SKM-1 treated with dmso at 0.1 percent for 144 hours (cell line): Measurements from ENCODE around the gene DENND1A.
A peak's percentile ranks its signal among the peaks of the same experiment; 100 is the strongest.

Source experiments
- DNase-seq: peaks from one replicate; lab custom pipeline; 2025; ENCODE audit not compliant: unreplicated experiment; lab: John Stamatoyannopoulos, UW

Gene DENND1A

DNA sequence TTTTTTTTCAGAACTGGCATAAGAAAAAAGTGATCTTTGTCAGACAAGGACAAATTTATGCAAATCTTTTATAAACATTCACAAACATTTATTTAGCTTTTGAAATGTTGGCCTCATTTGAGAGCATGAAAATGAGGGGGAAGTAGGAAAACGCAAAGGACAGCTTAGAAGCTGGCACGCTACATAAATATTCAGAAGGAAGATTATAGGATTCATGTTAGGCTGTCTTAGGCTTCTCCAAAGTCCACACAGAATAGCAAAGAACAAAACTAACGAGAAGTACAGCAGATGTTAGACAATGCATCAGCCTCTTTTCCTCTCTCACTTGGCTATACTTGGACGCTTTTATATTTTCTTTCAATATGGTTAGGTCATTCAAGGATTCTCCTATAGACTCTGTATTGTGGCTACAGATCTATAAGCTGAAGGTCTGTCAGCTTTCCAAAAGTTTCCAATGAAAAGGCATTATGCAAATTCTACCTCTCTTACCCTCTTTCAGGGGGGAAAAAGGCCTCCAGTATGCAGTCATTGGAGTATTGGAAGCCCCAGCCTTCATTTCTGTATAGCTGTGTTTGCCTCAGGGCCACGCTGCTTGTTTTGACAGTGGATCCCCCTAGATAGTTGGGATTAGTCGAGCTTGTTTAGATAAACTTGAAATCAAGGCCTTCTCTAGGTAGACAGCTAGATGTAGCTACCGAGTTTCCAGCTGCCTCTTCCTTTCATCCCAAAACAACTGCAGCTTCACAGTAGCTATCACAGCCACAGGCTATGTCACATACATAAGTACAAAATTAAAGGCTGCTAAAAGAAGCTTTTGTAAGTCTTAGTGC lies 153.0 kb downstream of the DENND1A start:
- no peak for DNase-seq

DNA sequence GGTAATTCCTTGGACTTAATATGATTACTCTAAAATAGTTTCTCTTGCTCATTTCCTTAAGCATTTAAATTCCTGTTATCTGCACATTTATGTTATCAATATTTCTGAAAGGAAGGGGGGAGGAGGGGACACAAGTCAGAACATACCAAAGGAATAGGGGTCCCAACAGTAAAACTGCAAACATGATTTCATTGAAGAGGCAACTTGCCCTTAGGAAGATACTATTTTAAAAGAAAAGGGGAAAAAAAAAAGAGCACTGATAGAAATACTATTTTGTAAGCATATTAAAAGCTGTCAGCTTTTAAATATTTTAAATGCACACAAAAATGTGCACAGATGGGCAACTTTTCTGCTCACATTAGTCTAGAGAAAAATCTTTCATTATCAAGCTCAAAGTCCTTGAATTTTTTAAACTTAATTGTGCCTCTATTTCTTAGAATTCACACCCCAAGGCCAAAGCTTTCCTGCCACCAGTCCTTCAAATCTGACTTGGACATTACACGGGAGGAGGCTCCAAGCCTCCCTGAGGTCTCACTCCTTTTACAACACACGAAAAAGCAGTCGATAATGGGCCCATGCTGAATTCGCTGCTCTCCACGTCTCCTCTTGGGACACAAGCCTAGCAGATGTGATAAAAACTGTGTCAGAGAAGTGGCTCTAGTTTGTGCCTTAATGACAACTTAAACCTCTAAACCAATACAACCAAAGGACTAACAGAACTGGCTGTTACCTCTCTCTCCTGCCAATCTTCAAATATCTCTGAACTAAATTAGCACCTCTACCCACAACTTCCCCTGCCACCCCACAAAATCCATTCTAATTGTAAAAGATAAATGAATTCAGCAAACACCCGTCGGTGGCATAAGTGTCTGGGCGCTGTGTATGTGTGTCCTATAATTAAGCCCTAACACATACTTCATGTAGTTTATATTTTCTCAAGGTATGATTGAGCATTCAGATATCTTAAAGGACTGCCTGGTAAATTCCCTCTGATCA lies 154.3 kb downstream of the DENND1A start:
- DNase-seq = no peak

DNA sequence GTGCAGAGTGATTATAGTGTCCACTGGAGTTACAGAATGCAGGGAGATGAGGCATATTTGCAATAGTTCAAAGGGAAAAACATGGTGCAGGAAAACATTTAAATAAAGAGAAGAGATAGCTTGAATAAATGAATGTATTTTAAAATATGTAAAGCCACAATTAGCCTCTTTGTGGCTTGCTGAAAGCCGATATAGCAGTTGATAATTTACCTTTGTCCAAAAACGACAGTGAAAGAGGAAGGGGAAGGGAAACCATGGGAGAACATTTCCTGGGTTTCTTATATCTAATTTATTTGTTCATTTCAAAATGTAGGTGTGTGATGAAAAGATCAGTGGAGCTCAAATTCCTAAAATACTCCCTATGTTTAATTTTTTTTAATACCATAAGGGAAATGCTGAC lies 156.1 kb downstream of the DENND1A start:
- DNase-seq = no peak

DNA sequence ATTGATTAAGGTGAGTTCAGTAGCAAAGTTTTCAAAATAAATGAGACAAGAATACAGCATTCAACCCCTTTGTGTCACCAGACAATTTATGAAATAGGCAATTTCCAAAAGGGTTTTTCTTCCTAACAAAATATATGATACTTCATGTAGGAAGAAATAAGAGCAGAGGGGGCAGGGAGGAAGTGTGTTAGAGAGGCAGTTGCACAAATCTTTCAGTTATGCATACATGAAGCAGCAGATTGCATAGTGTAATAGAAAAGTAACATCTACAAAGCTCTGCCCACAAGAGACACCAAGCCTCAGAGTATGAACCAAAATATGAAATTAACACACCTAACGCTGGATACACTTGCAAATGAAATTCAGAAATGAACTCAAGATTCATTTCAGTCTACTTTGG lies 157.0 kb downstream of the DENND1A start:
- DNase-seq = no peak

DNA sequence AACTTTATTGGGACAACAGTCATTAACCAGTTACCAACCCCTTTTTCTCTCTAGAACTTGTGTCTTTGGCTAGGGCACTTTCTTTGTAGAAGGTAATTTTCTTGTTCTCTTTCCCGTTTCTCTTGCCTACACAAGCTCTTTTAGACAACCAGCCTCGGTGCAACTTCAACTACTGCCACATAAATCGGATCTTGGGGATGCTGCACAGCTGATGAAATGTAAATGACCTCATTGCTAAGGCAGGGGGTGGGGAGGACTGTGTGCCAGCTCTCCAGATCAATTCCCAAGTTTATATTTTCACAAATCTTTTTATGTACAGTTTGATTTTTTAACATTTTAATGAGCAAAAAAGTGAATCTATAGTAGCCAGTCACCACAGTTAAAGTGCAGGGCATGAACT lies 157.6 kb downstream of the DENND1A start:
- DNase-seq = no peak

DNA sequence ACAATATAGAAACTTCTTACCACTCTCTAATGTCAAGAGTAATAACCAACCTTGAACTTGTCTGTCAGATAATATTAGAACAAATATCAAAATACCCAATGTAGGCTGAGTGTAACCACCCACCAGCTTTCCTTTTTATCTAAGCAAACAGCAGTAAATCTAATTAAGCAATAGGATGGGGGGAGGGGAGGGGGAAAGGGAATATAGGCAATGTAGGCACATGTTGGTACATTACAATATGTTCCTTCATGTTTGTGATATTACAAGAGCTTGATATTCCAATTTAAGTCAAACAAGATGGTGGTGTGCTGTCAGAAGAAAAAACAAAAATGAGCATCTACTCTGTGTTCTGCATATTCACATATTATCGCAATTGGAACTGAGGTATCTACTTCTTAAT lies 158.2 kb downstream of the DENND1A start:
- DNase-seq = no peak

DNA sequence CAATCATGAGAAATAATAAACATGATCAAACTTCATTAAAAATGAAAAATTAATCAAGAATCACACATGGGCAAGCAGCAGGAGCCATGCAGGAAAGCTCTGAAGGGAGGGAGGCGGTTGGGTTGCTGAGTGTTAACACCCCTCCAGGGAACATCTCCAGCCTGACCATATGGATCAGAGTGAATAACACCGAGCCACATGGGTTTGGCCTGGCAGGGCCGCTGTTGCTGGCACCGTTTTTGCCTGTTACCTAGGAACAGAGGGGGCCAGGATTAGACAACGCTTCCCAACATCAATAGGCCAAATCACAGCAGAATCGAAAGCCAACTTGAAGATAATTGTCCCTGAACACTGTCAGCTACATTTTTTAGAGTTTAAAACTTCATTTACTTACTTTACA lies 160.2 kb downstream of the DENND1A start:
- DNase-seq = no peak

DNA sequence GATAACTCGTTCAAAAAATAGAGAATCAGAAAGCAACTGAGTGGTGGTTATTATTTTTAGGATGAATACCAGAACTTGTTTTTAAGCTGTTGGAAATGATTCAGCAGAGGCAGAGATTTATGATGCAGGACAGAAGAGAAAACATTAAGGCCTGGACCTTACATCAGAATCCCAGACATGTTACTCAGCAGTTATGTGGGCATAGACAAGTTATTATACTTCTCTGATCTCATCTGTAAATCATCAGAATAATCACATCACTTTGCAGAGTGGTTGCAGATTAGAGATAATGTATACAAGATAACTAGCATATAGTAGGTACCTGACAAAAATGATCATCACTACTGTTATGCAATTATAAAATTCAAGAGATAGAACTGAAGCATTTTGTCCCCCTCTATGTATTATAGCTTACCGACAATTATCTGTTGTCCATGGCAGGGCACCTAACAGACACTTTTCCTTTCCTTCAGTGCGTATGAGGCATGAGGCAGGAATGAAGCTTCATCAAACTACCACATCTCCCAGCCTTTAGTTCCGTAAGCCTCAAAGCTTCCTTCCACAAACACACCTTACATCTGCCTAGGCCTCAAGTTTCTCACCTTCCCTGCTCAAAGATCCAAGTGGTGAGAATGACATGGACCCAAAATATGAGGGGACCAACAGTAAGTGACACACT lies 165.9 kb downstream of the DENND1A start:
- DNase-seq = no peak

DNA sequence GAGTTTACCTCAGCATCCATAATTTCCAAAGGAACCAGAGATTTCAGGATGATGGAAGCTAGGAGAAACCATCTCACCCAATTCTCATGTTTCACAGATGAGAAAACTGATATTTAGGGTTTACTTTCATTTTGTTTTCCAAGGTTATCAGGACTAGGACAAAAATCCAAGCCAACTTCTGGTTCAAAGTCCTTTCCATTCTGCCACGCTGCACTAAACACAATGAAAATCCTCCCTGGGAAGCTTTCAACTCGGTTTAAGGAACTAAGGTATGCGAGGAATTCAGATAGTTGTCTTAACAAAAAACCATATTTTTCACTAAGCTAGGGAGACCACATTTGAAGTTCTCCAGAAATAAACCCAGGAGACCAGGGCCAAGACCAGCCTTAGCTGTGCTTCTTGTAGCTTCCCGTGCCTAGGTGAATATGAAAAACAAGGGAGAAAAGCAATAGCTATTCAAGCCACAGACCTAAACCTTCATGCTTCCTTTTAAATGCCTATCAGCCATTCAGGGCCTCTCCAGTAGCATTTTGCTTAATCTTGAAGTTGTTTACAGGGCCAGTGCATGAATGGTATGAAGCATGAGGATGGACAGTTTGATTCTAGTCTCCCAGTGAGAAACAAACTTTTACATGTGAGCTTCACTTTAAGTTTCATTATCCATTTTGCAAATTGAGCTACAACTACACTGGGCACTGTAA lies 167.9 kb downstream of the DENND1A start:
- no peak for DNase-seq

DNA sequence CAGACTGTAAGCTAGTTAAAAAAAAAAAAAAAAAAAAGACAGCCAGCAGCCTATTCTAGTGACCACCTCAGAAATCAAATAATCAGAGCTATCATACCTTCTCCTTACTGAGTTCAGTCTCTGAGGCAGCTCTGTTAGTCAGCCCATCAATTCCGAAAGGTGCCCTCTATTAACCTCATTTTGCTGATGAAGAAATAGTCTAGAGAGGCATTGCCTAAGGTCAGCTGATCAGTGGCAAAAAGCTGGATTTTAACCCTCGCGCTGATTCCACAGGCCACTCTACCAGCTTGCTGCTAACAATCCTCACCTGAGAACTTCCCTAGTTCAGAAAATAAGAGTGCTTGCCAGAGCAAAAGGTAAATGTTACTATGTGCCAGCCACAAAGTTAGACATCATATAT lies 172.0 kb downstream of the DENND1A start:
- DNase-seq = no peak

DNA sequence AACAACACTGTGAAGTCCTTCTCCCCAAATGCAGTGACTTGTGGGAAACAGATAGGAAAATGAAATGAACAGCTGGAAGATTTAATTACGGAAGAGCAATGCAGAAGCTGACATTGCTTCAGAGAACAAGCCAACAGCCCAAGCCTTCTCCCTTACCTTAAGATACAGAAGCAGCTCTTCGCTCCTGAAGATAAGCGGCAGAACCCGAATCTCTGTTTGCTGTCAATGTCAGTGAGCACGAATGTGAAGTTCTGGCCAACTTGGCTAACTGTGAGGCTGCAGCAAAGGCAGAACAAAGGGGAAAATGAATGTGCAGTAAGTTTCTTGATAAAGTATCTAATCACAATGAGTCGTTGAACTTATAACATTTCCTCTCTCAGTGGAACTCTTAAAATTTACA lies 172.4 kb downstream of the DENND1A start:
- DNase-seq = no peak

DNA sequence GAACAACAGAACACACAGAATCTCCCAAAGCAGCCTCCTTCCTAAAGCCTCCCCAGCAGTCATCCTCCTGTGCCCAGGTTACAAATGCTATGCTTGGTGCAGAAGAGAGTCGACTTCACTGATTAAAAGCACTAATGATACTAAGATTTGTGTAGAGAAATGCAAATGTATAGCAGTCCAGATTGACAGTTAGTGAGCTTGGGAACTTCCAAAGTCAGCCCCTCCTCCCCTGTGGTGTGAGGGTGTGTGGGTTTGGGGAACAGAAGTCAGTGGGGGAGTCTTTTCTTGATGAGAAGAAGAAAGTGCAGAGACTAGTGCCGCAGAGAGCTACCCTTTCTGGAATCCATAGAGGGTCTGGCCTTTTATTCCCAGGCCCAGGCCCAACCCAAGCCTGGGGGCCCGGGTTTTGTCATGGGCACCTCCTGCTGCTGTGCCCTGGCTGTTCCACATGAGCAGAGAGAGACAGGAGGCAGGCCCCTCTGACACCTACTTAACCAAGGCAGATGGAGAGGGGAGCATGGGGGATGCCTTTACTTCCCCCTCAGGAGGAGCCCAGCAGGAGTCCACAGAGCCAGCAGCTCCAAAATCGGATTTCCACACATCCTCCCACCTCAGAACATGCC lies 173.3 kb downstream of the DENND1A start:
- DNase-seq = no peak

DNA sequence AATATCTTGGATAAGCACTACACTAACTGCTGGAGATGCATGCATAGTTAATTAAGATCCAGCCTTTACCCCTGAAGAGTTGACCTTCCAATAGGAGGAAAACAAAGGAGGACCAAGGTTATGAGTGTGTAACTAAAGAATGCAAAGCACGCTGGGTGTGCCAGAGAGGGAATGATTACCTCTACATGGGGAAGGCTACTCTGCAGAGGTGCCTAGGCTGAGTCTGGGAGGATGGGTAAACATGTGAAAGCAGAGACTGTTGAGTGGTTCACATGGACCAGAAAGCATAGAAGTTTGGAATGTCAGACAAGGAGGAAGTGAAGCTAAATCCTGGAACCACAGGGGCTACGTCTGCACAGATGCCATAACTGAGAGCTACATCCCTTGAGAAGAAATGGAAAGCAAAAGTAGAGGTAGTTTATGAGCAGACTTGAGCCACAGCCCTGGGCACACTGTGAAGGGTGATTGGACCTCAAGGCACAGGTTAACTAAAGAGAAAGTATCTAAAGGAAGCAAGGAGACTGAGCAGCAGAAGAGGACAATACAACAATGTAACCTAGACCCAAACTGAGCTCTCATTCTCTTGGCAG lies 176.2 kb downstream of the DENND1A start:
- no peak for DNase-seq

DNA sequence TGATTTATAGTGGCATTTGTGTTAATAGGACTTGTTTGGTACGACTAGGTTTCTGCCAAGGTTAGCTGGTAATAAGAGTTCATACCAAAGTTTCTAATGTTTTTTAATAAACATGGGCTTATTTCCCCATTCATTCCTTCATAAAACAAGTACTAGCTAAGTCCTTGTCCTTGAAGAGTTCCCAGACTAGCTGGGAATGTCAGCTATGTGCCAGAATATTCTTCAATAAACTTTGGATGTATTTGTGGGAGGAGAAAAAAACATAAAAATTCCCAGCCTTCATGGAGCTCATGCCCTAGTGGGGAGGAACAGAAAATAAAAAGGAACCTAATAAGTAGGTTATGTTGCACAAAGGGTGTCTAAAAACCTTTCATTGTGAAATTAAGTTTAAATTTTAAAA lies 176.9 kb downstream of the DENND1A start:
- DNase-seq = no peak

DNA sequence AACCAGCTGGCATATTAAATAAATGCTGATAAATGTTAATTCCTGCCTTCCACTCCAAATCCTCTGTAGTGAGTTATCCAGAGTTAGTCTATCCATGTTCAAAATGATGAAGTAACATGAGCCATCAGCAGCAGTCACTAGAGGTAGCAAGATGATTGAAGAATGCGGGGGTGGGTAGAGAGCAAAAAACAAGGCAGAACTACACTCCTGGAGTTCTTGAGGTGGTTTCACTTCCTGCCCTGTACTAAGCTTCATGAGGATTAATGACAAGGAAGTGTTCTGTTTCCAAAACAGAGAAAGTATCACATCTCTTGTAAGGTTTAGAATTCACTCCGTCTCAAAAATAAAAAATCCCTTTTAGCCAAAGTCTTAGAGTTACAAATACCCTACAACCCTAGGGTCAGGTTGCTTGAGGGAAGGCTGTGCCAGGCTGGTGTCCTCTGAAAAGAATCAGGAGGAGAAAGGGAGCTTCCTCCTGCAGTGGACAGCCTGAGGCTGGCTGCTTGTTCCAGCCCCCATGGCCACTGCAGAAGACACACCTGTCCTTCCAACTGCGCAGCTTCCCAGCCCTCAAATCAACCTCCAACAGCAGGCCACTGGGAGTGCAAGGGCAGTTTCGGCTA lies 180.2 kb downstream of the DENND1A start:
- DNase-seq = peak; percentile 24

DNA sequence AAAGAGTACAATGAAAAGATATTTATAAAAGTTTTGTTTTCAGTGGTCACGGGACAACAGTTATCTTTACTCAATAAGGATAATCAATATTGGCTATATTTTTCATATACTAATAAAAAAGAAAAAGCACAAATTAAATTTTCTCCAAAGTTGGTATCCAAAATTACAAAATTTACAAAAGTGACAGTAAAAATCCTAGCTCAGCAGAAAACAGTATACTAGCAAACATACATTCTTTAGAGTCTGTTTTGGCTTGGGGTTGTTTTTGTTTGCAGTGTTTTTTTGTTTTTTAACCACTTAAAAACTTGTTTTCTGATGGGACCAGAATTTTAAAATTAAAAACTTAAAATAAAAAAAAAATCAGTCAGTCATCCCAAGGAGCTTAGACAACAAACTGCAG lies 183.2 kb downstream of the DENND1A start:
- DNase-seq = no peak

DNA sequence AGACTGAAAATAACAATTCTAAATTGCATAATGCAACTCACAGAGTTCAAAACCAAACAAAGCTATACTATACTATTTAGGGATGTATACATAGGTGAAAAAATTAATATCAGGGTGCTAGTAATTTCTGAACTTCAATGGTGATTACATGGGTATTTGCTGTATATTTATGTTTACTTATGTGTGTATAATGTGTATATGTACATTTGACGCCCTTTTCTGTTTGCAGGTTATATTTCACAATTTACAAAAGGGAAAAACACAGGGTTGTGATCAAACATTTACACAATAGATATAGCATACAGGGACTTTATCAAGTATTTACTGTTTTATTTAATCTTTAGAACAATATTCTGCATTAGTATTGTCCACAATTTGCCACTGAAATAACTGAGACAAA lies 184.0 kb downstream of the DENND1A start:
- DNase-seq = no peak

DNA sequence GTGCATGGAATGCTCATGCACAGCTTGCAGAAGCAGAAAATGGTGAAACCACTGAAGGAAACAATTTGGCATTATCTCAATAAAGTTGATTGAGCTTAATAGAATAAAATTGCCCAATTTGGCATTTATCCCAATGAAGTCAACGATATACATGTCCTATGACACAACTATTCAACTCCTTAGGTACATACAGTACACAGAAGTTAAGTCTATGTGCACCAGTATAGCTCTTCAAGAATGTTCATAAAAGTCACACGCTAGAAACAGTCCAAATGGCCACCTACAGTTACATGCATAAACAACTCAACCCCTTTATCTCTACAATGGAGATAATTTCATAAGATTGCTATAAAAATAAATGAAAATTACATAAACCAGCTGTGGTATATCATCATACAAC lies 184.5 kb downstream of the DENND1A start:
- DNase-seq = no peak

DNA sequence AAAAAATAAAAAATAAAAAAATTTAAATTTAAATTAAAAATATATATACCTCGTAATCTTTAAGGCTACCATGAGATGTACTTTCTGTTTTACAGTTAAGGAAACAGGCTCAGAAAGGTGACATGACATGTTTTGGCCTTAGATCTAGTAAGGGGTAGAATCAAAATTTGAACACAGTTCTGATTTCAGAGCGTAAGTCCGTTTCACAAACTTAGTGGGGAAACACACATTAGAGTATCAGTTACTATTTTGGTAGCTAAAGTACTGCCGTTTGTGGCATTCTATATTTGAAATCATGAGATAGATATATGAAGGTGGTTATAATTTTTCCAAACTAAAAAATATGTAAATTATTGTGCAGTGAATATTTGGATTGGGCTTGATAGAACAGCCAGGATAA lies 186.2 kb downstream of the DENND1A start:
- DNase-seq = no peak
